HK-2 (cell line): ENCODE results near the gene PTPRM.

ENCODE experiments used
- DNase-seq: peaks from one replicate; pipeline ENCODE4 v3.0.0-alpha.2; 2018; ENCODE audit not compliant: unreplicated experiment

The PTPRM gene

GRCh38 chr18:8279781-8280330 lies 712.7 kb downstream of the PTPRM start:
- DNase-seq, result no peak

- no peak for DNase-seq
Measured at GRCh38 chr18:8283891-8284585, 716.9 kb downstream of the PTPRM start.

GRCh38 chr18:8286303-8286702 lies 719.2 kb downstream of the PTPRM start:
- no peak for DNase-seq

- DNase-seq, result no peak
Measured at GRCh38 chr18:8287196-8287885, 720.2 kb downstream of the PTPRM start.

- no peak for DNase-seq
Measured at GRCh38 chr18:8288472-8289195, 721.5 kb downstream of the PTPRM start.

- DNase-seq, result no peak
Measured at GRCh38 chr18:8290435-8290834, 723.3 kb downstream of the PTPRM start.

GRCh38 chr18:8290913-8291312 lies 723.8 kb downstream of the PTPRM start:
- no peak for DNase-seq

- DNase-seq, result no peak
Measured at GRCh38 chr18:8293184-8293583, 726.1 kb downstream of the PTPRM start.

GRCh38 chr18:8296886-8297616 lies 729.9 kb downstream of the PTPRM start:
- no peak for DNase-seq

GRCh38 chr18:8298186-8298585 lies 731.1 kb downstream of the PTPRM start:
- no peak for DNase-seq

- no peak for DNase-seq
Measured at GRCh38 chr18:8299054-8299980, 732.2 kb downstream of the PTPRM start.

- no peak for DNase-seq
Measured at GRCh38 chr18:8300751-8301410, 733.8 kb downstream of the PTPRM start.

- DNase-seq, result no peak
Measured at GRCh38 chr18:8301427-8302172, 734.5 kb downstream of the PTPRM start.

- no peak for DNase-seq
Measured at GRCh38 chr18:8303151-8303755, 736.1 kb downstream of the PTPRM start.

GRCh38 chr18:8307960-8308359 lies 740.8 kb downstream of the PTPRM start:
- DNase-seq, result no peak

- no peak for DNase-seq
Measured at GRCh38 chr18:8313043-8313442, 745.9 kb downstream of the PTPRM start.

GRCh38 chr18:8314124-8314523 lies 747.0 kb downstream of the PTPRM start:
- DNase-seq, result no peak

GRCh38 chr18:8319798-8320489 lies 752.8 kb downstream of the PTPRM start:
- no peak for DNase-seq
